ENCODE data around the gene DGKZ. TPM values are rescaled to one million over a fixed set of nuclear protein-coding genes. Genes with fewer than 3 reads are reported as not detected.
"Not testable (repeated sequence)": the region's sequence is repeated elsewhere in the genome, so short reads cannot be mapped to it uniquely, and the experiment has no call there.

DGKZ gene
- total RNA-seq, 1 donor from 2014 or later: 55.3 TPM

- H3K27ac ChIP-seq: no peak overlapping the region
- DNase-seq (no peak), ATAC-seq (no peak)
- no peaks in the 10 kb centered on the region for H3K27me3 ChIP-seq (ENCODE audit: low read depth)
- intact Hi-C loops (cut with DNase I): loop anchor here (10.0 kb wide), 1 partner anchor 58 kb away; no protein-coding TSS in a partner anchor
- H3K4me1 ChIP-seq: no peaks in the 10 kb centered on the region
- peaks cover 5% of the 10 kb centered on the region for H3K36me3 ChIP-seq
- no peaks in the 10 kb centered on the region for H3K9me3 ChIP-seq
- no peak for TF ChIP-seq CTCF (IDR thresholded peaks at IDR 0.05)
- no peak overlapping the region for H3K4me3 ChIP-seq
Observed at GRCh38 chr11:46302866-46303265, 44.4 kb upstream of the DGKZ start.

GRCh38 chr11:46304036-46304435 is 43.2 kb upstream of the DGKZ start:
- intact Hi-C loops (cut with DNase I): loop anchor here (10.0 kb wide), 1 partner anchor 59 kb away; no protein-coding TSS in a partner anchor
- ATAC-seq: not testable (repeated sequence)

DNA sequence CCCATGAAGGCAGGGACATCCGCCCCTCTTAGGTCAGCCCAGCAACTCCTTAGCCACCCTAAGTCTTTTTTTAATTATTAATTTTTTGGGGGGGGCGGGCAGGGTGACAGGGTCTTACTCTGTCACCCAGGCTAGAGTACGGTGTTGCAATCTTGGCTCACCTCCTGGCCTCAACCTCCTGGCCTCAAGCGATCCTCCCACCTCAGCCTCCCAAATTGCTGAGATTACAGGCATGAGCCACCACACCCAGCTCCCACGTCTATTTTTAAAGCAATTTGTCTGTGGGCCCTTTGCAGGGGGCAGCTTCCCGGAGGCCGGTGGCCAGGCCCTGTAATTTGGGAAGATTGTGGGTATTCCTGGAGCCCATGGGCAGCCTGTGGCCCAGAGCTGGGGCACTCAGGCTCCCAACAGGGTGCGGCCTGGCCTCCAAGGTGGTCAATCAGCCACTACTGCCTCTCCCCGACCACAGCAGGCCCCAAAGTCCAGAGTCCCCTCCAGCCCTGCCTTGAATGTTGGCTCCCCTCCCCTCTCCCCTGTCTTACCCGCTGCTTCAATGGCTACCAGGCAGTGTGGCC is 42.6 kb upstream of the DGKZ start:
- intact Hi-C loops (cut with DNase I): loop anchor here (10.0 kb wide), 1 partner anchor 60 kb away; no protein-coding TSS in a partner anchor

More at GRCh38 chr11:46304036-46304435, 43.2 kb upstream of the DGKZ start:
- H3K4me3 ChIP-seq; H3K27me3 ChIP-seq (ENCODE audit: low read depth); H3K4me1 ChIP-seq; H3K27ac ChIP-seq; H3K9me3 ChIP-seq; H3K36me3 ChIP-seq; DNase-seq: not testable (repeated sequence)

DNA sequence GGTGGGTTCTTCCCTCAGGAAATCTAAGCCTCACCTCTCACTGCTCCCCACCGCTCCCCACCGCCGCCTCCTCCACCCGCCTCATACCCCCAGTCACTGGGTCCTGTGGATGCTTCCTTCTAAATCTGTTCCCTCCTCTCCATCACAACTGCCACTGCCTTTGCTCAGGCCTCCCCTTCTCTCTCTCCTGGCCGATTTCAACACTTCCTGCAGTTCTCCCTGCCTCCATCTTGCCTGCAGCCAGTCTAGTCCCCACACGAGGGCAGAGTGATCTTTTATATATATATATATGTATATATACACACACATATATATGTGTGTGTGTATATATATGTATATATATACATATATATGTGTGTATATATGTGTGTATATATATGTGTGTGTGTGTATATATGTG is 42.0 kb upstream of the DGKZ start:
- intact Hi-C loops (cut with DNase I): loop anchor here (10.0 kb wide), 1 partner anchor 60 kb away; no protein-coding TSS in a partner anchor
- peaks cover 4% of the 10 kb centered on the region for H3K4me1 ChIP-seq

More for the DNA sequence above, 42.6 kb upstream of the DGKZ start:
- H3K9me3 ChIP-seq: no peaks in the 10 kb centered on the region
- no peak overlapping the region for H3K4me3 ChIP-seq
- ATAC-seq (no peak), DNase-seq (no peak)
- H3K36me3 ChIP-seq: peaks cover 5% of the 10 kb centered on the region
- H3K27me3 ChIP-seq (ENCODE audit: low read depth): no peaks in the 10 kb centered on the region
- TF ChIP-seq CTCF (IDR thresholded peaks at IDR 0.05): no peak
- H3K4me1 ChIP-seq: peaks cover 4% of the 10 kb centered on the region
- H3K27ac ChIP-seq: no peak overlapping the region

GRCh38 chr11:46306296-46306853 is 40.9 kb upstream of the DGKZ start:
- no peak for TF ChIP-seq CTCF (IDR thresholded peaks at IDR 0.05)
- Histone ChIP-seq H3K27ac (no peak overlapping the region), H3K4me3 (no peak overlapping the region), H3K9me3 (no peaks in the 10 kb centered on the region), H3K4me1 (peaks cover 4% of the 10 kb centered on the region), H3K36me3 (peaks cover 9% of the 10 kb centered on the region), H3K27me3 (ENCODE audit: low read depth) (no peaks in the 10 kb centered on the region)
- no peak for DNase-seq
- intact Hi-C loops (cut with DNase I): loop anchor here (10.0 kb wide), 1 partner anchor 62 kb away; no protein-coding TSS in a partner anchor
- peak in 1 of 2 donors; percentile 19 for ATAC-seq

More for the DNA sequence above, 42.0 kb upstream of the DGKZ start:
- TF ChIP-seq CTCF (IDR thresholded peaks at IDR 0.05): no peak
- no peak for ATAC-seq
- H3K36me3 ChIP-seq: peaks cover 1% of the 10 kb centered on the region
- H3K27me3 ChIP-seq (ENCODE audit: low read depth): no peaks in the 10 kb centered on the region
- H3K27ac ChIP-seq: no peak overlapping the region
- H3K4me3 ChIP-seq: no peak overlapping the region
- no peaks in the 10 kb centered on the region for H3K9me3 ChIP-seq
- DNase-seq: no peak

DNA sequence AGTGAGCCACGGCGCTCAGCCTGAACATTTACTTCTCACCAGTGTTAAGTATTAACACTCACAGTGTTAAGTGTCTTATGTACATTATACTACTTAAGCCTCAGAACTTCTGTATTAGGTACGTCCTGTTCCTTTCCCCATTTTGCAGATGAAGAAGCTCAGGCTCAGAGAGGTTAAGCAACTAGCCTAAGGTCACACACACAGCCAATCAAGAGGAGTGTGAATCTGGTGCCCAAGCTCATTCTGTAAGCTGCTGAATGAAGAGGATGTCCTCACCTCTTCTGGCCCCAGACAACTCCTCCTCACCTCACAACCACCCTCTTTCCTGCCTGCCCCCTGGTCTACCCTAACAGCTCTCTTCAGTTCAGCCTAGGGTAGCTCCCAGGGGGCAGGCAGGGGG is 39.9 kb upstream of the DGKZ start:
- Histone ChIP-seq H3K36me3 (peaks cover 19% of the 10 kb centered on the region), H3K27ac (no peak overlapping the region), H3K4me1 (peaks cover 4% of the 10 kb centered on the region), H3K27me3 (ENCODE audit: low read depth) (no peaks in the 10 kb centered on the region), H3K4me3 (no peak overlapping the region), H3K9me3 (no peaks in the 10 kb centered on the region)
- DNase-seq (no peak), ATAC-seq (peak; percentile 11 to 48)
- intact Hi-C loops (cut with DNase I): loop anchor here (10.0 kb wide), 1 partner anchor 63 kb away; no protein-coding TSS in a partner anchor
- no peak for TF ChIP-seq CTCF (IDR thresholded peaks at IDR 0.05)
